ENCODE measurements around the gene ALK. TPM values are rescaled to one million over a fixed set of nuclear protein-coding genes. Genes with fewer than 3 reads are reported as not detected.

ALK gene
- polyA plus RNA-seq, 3 donors: not detected

- peaks cover 0 to 3% (median 0%) of the 10 kb centered on the region in 7 donors for H3K9me3 Mint-ChIP-seq
- no peak overlapping the region for H3K9ac ChIP-seq (ENCODE audit: insufficient read depth, low read length, poor library complexity, severe bottlenecking)
- peaks cover 0 to 7% (median 0%) of the 10 kb centered on the region in 3 donors for H3K27me3 Mint-ChIP-seq (ENCODE audit: low read depth in 3 of 3)
- no peaks in the 10 kb centered on the region for H3K36me3 ChIP-seq (replicated peaks in 1 of 2; ENCODE audit: control insufficient read depth in 1 of 2, insufficient read depth in 2 of 2, low read length in 2 of 2)
- no peak overlapping the region for H3K27ac ChIP-seq (ENCODE audit: low read depth in 1 of 2, low read length in 2 of 2)
- no peak for TF ChIP-seq CTCF (IDR thresholded peaks at IDR 0.05)
- no peaks in the 10 kb centered on the region for H3K9me3 ChIP-seq (replicated peaks in 1 of 2; ENCODE audit: control insufficient read depth in 1 of 2, insufficient read depth in 1 of 2, low read length in 2 of 2)
- H3K27me3 ChIP-seq (ENCODE audit: control insufficient read depth in 2 of 2, insufficient read depth in 2 of 2, low read length in 2 of 2): no peaks in the 10 kb centered on the region
- no peak overlapping the region for H3K4me3 Mint-ChIP-seq
- no peak overlapping the region for H3K27ac Mint-ChIP-seq
- H3K4me1 ChIP-seq (ENCODE audit: control insufficient read depth in 1 of 2, insufficient read depth in 2 of 2, low read length in 2 of 2): no peaks in the 10 kb centered on the region
- peaks cover 3% of the 10 kb centered on the region for H3K4me1 Mint-ChIP-seq
- H3K4me3 ChIP-seq (replicated peaks in 1 of 3; ENCODE audit: low read depth in 2 of 3, low read length in 3 of 3): no peak overlapping the region
- DNase-seq: no peak
- H2AFZ ChIP-seq (ENCODE audit: insufficient read depth, low read depth, low read length, poor library complexity, severe bottlenecking): no peak overlapping the region
- intact Hi-C loops (cut with micrococcal nuclease): no loop called here
- H3K36me3 Mint-ChIP-seq: no peaks in the 10 kb centered on the region
- H4K20me1 ChIP-seq (ENCODE audit: insufficient read depth, low read length): no peaks in the 10 kb centered on the region
- no peak overlapping the region for H3K4me2 ChIP-seq (replicated peaks; ENCODE audit: extremely low read depth, low read length, poor library complexity, severe bottlenecking)
- 96% methylated on average over 4 of the region's 7 CpGs for WGBS (ENCODE audit: insufficient coverage)
- no peaks in the 10 kb centered on the region for H3K79me2 ChIP-seq (ENCODE audit: insufficient read depth, low read length)
These were observed 519.4 kb downstream of the ALK start for GRCh38 chr2:29401994-29402393.

- no peaks in the 10 kb centered on the region for H3K36me3 ChIP-seq (replicated peaks in 1 of 2; ENCODE audit: control insufficient read depth in 1 of 2, insufficient read depth in 2 of 2, low read length in 2 of 2)
- Mint-ChIP-seq H3K36me3 (no peaks in the 10 kb centered on the region), H3K4me1 (peaks cover 3% of the 10 kb centered on the region), H3K27me3 (ENCODE audit: low read depth in 3 of 3) (peaks cover 0 to 9% (median 0%) of the 10 kb centered on the region in 3 donors), H3K9me3 (peaks cover 0 to 3% (median 0%) of the 10 kb centered on the region in 7 donors), H3K27ac (no peak overlapping the region), H3K4me3 (no peak overlapping the region)
- WGBS (ENCODE audit: insufficient coverage): no CpG with 5 or more reads among the region's 5 CpGs
- no peak overlapping the region for H3K4me2 ChIP-seq (replicated peaks; ENCODE audit: extremely low read depth, low read length, poor library complexity, severe bottlenecking)
- no peak overlapping the region for H2AFZ ChIP-seq (ENCODE audit: insufficient read depth, low read depth, low read length, poor library complexity, severe bottlenecking)
- DNase-seq: no peak
- no peaks in the 10 kb centered on the region for H4K20me1 ChIP-seq (ENCODE audit: insufficient read depth, low read length)
- no peak overlapping the region for H3K27ac ChIP-seq (ENCODE audit: low read depth in 1 of 2, low read length in 2 of 2)
- H3K27me3 ChIP-seq (ENCODE audit: control insufficient read depth in 2 of 2, insufficient read depth in 2 of 2, low read length in 2 of 2): no peaks in the 10 kb centered on the region
- no peaks in the 10 kb centered on the region for H3K79me2 ChIP-seq (ENCODE audit: insufficient read depth, low read length)
- no peak for TF ChIP-seq CTCF (IDR thresholded peaks at IDR 0.05)
- H3K4me3 ChIP-seq (replicated peaks in 1 of 3; ENCODE audit: low read depth in 2 of 3, low read length in 3 of 3): no peak overlapping the region
- intact Hi-C loops (cut with micrococcal nuclease): no loop called here
- H3K9me3 ChIP-seq (replicated peaks in 1 of 2; ENCODE audit: control insufficient read depth in 1 of 2, insufficient read depth in 1 of 2, low read length in 2 of 2): no peaks in the 10 kb centered on the region
- H3K9ac ChIP-seq (ENCODE audit: insufficient read depth, low read length, poor library complexity, severe bottlenecking): no peak overlapping the region
- no peaks in the 10 kb centered on the region for H3K4me1 ChIP-seq (ENCODE audit: control insufficient read depth in 1 of 2, insufficient read depth in 2 of 2, low read length in 2 of 2)
These were observed 520.3 kb downstream of the ALK start for GRCh38 chr2:29400930-29401653.

All from CD14-positive monocyte (primary cell).